ENCODE results near the gene NBEA. TPM values are rescaled to one million over a fixed set of nuclear protein-coding genes. Genes with fewer than 3 reads are reported as not detected.

NBEA gene
- total RNA-seq, 4 donors from 2014 or later: 0.34 to 10.3 (median 2.4) TPM

- Histone ChIP-seq H3K4me1 (no peaks in the 10 kb centered on the region), H3K4me3 (no peak overlapping the region), H3K27me3 (no peaks in the 10 kb centered on the region), H3K27ac (no peak overlapping the region), H3K9me3 (no peaks in the 10 kb centered on the region), H3K36me3 (no peaks in the 10 kb centered on the region)
- 67 to 74% methylated on average over 2 of the region's 2 CpGs for WGBS, 2 donors
- intact Hi-C loops (cut with DNase I): no loop called here
- TF ChIP-seq CTCF (IDR thresholded peaks at IDR 0.05) (no peak), POLR2A (IDR thresholded peaks at IDR 0.05) (no peak)
- no peak for DNase-seq
Observed at GRCh38 chr13:35349052-35349451, 407.0 kb downstream of the NBEA start.

- WGBS, 2 donors: 59 to 76% methylated on average over 5 of the region's 5 CpGs
- Histone ChIP-seq H3K36me3 (no peaks in the 10 kb centered on the region), H3K4me3 (no peak overlapping the region), H3K27me3 (no peaks in the 10 kb centered on the region), H3K4me1 (no peaks in the 10 kb centered on the region), H3K27ac (no peak overlapping the region), H3K9me3 (no peaks in the 10 kb centered on the region)
- no peak for DNase-seq
- TF ChIP-seq POLR2A (IDR thresholded peaks at IDR 0.05): no peak
- no peak for TF ChIP-seq CTCF (IDR thresholded peaks at IDR 0.05)
- intact Hi-C loops (cut with DNase I): no loop called here
Observed at GRCh38 chr13:35349673-35350278, 407.7 kb downstream of the NBEA start.

- WGBS, 2 donors: 83 to 86% methylated on average over 2 of the region's 2 CpGs
- no peak overlapping the region for H3K27ac ChIP-seq
- H3K4me1 ChIP-seq: no peaks in the 10 kb centered on the region
- intact Hi-C loops (cut with DNase I): no loop called here
- no peaks in the 10 kb centered on the region for H3K36me3 ChIP-seq
- H3K9me3 ChIP-seq: no peaks in the 10 kb centered on the region
- no peak overlapping the region for H3K4me3 ChIP-seq
- no peaks in the 10 kb centered on the region for H3K27me3 ChIP-seq
- DNase-seq: no peak
- TF ChIP-seq POLR2A (IDR thresholded peaks at IDR 0.05): no peak
- TF ChIP-seq CTCF (IDR thresholded peaks at IDR 0.05): no peak
Observed at GRCh38 chr13:35354285-35354684, 412.2 kb downstream of the NBEA start.

GRCh38 chr13:35354882-35355281 lies 412.8 kb downstream of the NBEA start:
- TF ChIP-seq CTCF (IDR thresholded peaks at IDR 0.05) (no peak), POLR2A (IDR thresholded peaks at IDR 0.05) (no peak)
- no peaks in the 10 kb centered on the region for H3K9me3 ChIP-seq
- no peaks in the 10 kb centered on the region for H3K27me3 ChIP-seq
- no peak for DNase-seq
- H3K36me3 ChIP-seq: no peaks in the 10 kb centered on the region
- 77 to 82% methylated on average over 1 of the region's 1 CpG for WGBS, 2 donors
- H3K27ac ChIP-seq: no peak overlapping the region
- intact Hi-C loops (cut with DNase I): no loop called here
- no peaks in the 10 kb centered on the region for H3K4me1 ChIP-seq
- no peak overlapping the region for H3K4me3 ChIP-seq

GRCh38 chr13:35356572-35356971 lies 414.5 kb downstream of the NBEA start:
- H3K9me3 ChIP-seq: no peaks in the 10 kb centered on the region
- TF ChIP-seq CTCF (IDR thresholded peaks at IDR 0.05) (no peak), POLR2A (IDR thresholded peaks at IDR 0.05) (no peak)
- H3K36me3 ChIP-seq: no peaks in the 10 kb centered on the region
- 47 to 51% methylated on average over 2 of the region's 2 CpGs for WGBS, 2 donors
- H3K4me1 ChIP-seq: no peaks in the 10 kb centered on the region
- no peak overlapping the region for H3K27ac ChIP-seq
- H3K27me3 ChIP-seq: no peaks in the 10 kb centered on the region
- H3K4me3 ChIP-seq: no peak overlapping the region
- intact Hi-C loops (cut with DNase I): no loop called here
- DNase-seq: no peak
